Hepatocyte (in vitro differentiated cells): ENCODE data around the gene ETFDH. TPM values are rescaled to one million over a fixed set of nuclear protein-coding genes. Genes with fewer than 3 reads are reported as not detected.
"Not testable (repeated sequence)": the region's sequence is repeated elsewhere in the genome, so short reads cannot be mapped to it uniquely, and the experiment has no call there.

Experiments
- DNase-seq: peaks from one replicate; pipeline ENCODE4 v3.0.0-alpha.2; 2016; ENCODE audit warnings: low spot score
- H2AFZ ChIP-seq: fragments of 200-600 bp; sonication (generic); 2 replicates; pipeline ENCODE4 v1.6.0; 2016; ENCODE audit warnings: antibody characterized with exemption, mild to moderate bottlenecking
- H3K27ac ChIP-seq: fragments of 200-600 bp; sonication (generic); 2 replicates; pipeline ENCODE4 v1.5.1; 2016; ENCODE audit warnings: mild to moderate bottlenecking
- H3K27me3 ChIP-seq: fragments of 200-600 bp; sonication (generic); 2 replicates; pipeline ENCODE4 v1.6.1; 2016
- H3K36me3 ChIP-seq: fragments of 200-600 bp; sonication (generic); replicated peaks from 2 replicates; pipeline ENCODE4 v1.5.1; 2016; ENCODE audit warnings: low read depth; ENCODE audit not compliant: insufficient read depth
- H3K4me1 ChIP-seq: fragments of 200-600 bp; sonication (generic); 2 replicates; pipeline ENCODE4 v1.5.1; 2016; ENCODE audit warnings: mild to moderate bottlenecking, moderate library complexity; ENCODE audit not compliant: insufficient read depth
- H3K4me2 ChIP-seq: fragments of 200-600 bp; sonication (generic); 2 replicates; pipeline ENCODE4 v1.6.0; 2016
- H3K4me3 ChIP-seq: fragments of 200-600 bp; sonication (generic); 2 replicates; pipeline ENCODE4 v1.5.1; 2016; ENCODE audit warnings: mild to moderate bottlenecking
- H3K79me2 ChIP-seq: fragments of 200-600 bp; sonication (generic); 2 replicates; pipeline ENCODE4 v1.6.0; 2017; ENCODE audit warnings: mild to moderate bottlenecking
- H3K9me2 ChIP-seq: fragments of 200-600 bp; sonication (generic); replicated peaks from 2 replicates; pipeline ENCODE4 v1.6.0; 2017; ENCODE audit warnings: mild to moderate bottlenecking; ENCODE audit not compliant: insufficient read depth
- H3K9me3 ChIP-seq: fragments of 200-600 bp; sonication (generic); 2 replicates; pipeline ENCODE4 v1.5.1; 2016; ENCODE audit warnings: low read depth, mild to moderate bottlenecking
- H4K20me1 ChIP-seq: fragments of 200-600 bp; sonication (generic); 2 replicates; pipeline ENCODE4 v1.6.0; 2016; ENCODE audit warnings: mild to moderate bottlenecking; ENCODE audit not compliant: insufficient read depth, poor library complexity, severe bottlenecking
- CTCF ChIP-seq: fragments of 200-600 bp; sonication (generic); IDR thresholded peaks from 2 replicates; pipeline ENCODE4 v1.5.1; 2016; ENCODE audit warnings: antibody characterized with exemption, mild to moderate bottlenecking; ENCODE audit not compliant: poor library complexity
- EZH2 ChIP-seq: fragments of 200-600 bp; sonication (generic); IDR thresholded peaks from 2 replicates; pipeline ENCODE4 v1.6.1; 2016; ENCODE audit warnings: antibody characterized with exemption, mild to moderate bottlenecking, borderline replicate concordance
- EZH2phosphoT487 ChIP-seq: fragments of 200-600 bp; sonication (generic); IDR thresholded peaks from one replicate; pipeline ENCODE4 v1.6.1; 2018; ENCODE audit warnings: antibody characterized with exemption, mild to moderate bottlenecking, low read depth, moderate library complexity; ENCODE audit not compliant: unreplicated experiment, severe bottlenecking
- WGBS: methylation state at CpG from one replicate; pipeline ENCODE4 v1.1.6; 2016; ENCODE audit warnings: low lambda C conversion rate; ENCODE audit errors: missing lambda C conversion rate; 5-methylcytosine and 5-hydroxymethylcytosine counted together
- polyA plus RNA-seq: library from polyadenylated mRNA; unstranded; fragments of >200 nt; fragmentation: Nextera tagmentation; extraction: Ambion mirVana; gene quantifications from 2 replicates; pipeline ENCODE4 v1.2.1, GENCODE V29; 2016
- total RNA-seq: library from RNA; depleted of rRNA; stranded (reverse); fragments of >200 nt; gene quantifications from 2 replicates; pipeline ENCODE4 v1.2.3, GENCODE V29; 2014

The ETFDH gene
- total and polyA plus RNA-seq, 2 experiments from 2014 or later: 31.4 to 38.4 TPM

GRCh38 chr4:158754385-158755180, 82.5 kb downstream of the ETFDH start:
- H3K27me3 ChIP-seq: no peaks in the 10 kb centered on the region
- H3K4me3 ChIP-seq: no peak overlapping the region
- H3K4me1 ChIP-seq: no peaks in the 10 kb centered on the region
- H2AFZ ChIP-seq: no peak overlapping the region
- no peaks in the 10 kb centered on the region for H4K20me1 ChIP-seq
- WGBS: 97% methylated on average over 5 of the region's 5 CpGs
- no peak overlapping the region for H3K27ac ChIP-seq
- H3K36me3 ChIP-seq: no peaks in the 10 kb centered on the region
- H3K9me2 ChIP-seq: no peaks in the 10 kb centered on the region
- DNase-seq: no peak
- H3K79me2 ChIP-seq: no peaks in the 10 kb centered on the region
- H3K4me2 ChIP-seq: no peak overlapping the region
- TF ChIP-seq EZH2 (no peak), EZH2phosphoT487 (no peak), CTCF (no peak)
- H3K9me3 ChIP-seq: no peaks in the 10 kb centered on the region

- H3K4me3 ChIP-seq, H3K4me2 ChIP-seq, H4K20me1 ChIP-seq, H3K9me2 ChIP-seq, H3K27ac ChIP-seq, H3K4me1 ChIP-seq, H3K9me3 ChIP-seq, H2AFZ ChIP-seq, H3K27me3 ChIP-seq, H3K36me3 ChIP-seq, H3K79me2 ChIP-seq, DNase-seq: not testable (repeated sequence)
- WGBS: 92% methylated on average over 7 of the region's 7 CpGs
Observed at GRCh38 chr4:158755819-158756218, 83.7 kb downstream of the ETFDH start.

GRCh38 chr4:158756588-158756987, 84.5 kb downstream of the ETFDH start:
- Histone ChIP-seq H2AFZ (no peak overlapping the region), H3K9me2 (no peaks in the 10 kb centered on the region), H3K27ac (no peak overlapping the region), H3K4me2 (no peak overlapping the region), H3K9me3 (no peaks in the 10 kb centered on the region), H3K4me3 (no peak overlapping the region), H3K79me2 (no peaks in the 10 kb centered on the region), H3K27me3 (no peaks in the 10 kb centered on the region), H4K20me1 (no peaks in the 10 kb centered on the region), H3K4me1 (no peaks in the 10 kb centered on the region), H3K36me3 (no peaks in the 10 kb centered on the region)
- TF ChIP-seq CTCF (no peak), EZH2phosphoT487 (no peak), EZH2 (no peak)
- no peak for DNase-seq

GRCh38 chr4:158758142-158758541, 86.0 kb downstream of the ETFDH start:
- H3K4me2 ChIP-seq: no peak overlapping the region
- H3K9me3 ChIP-seq: no peaks in the 10 kb centered on the region
- no peak overlapping the region for H3K4me3 ChIP-seq
- no peaks in the 10 kb centered on the region for H3K36me3 ChIP-seq
- no peaks in the 10 kb centered on the region for H3K27me3 ChIP-seq
- TF ChIP-seq EZH2 (no peak), CTCF (no peak), EZH2phosphoT487 (no peak)
- DNase-seq: no peak
- WGBS: 71% methylated on average over 4 of the region's 4 CpGs
- no peaks in the 10 kb centered on the region for H3K79me2 ChIP-seq
- no peaks in the 10 kb centered on the region for H3K4me1 ChIP-seq
- H3K9me2 ChIP-seq: no peaks in the 10 kb centered on the region
- H4K20me1 ChIP-seq: no peaks in the 10 kb centered on the region
- no peak overlapping the region for H3K27ac ChIP-seq
- no peak overlapping the region for H2AFZ ChIP-seq
